Inflammatory macrophage treated with lipopolysaccharide for 4 hours (primary cell): ENCODE results near the gene GOLGA3.
A peak's percentile ranks its signal among the peaks of the same experiment; 100 is the strongest.
"Not testable (repeated sequence)": the region's sequence is repeated elsewhere in the genome, so short reads cannot be mapped to it uniquely, and the experiment has no call there.

Experiments used
- DNase-seq: peaks from one replicate; pipeline ENCODE4 v3.0.0-alpha.2; 2020

GOLGA3 gene

GRCh38 chr12:132828706-132829534 is at the start of gene GOLGA3:
TSS of gene GOLGA3 (minus strand) at chr12:132828869. CDS start at chr12:132822128, 6,741 bp downstream.
- DNase-seq: peak; percentile 95

GRCh38 chr12:132874620-132875019 is 46.0 kb upstream of the GOLGA3 start:
- not testable (repeated sequence) for DNase-seq

DNA sequence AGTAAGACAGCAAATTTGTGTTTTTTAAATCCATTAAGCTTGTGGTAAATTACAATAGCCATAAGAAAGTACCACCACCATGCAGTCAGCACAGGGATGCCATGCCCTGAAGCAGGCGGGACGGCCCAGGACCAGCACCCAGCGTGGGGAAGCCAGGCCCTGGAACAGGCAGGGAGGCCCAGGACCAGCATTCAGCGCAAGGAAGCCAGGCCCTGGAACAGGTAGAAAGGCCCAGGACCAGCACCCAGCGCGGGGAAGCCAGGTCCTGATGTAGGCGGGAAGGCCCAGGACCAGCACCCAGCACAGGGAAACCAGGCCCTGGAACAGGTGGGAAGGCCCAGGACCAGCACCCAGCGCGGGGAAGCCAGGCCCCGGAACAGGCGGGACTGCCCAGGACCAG is 45.5 kb upstream of the GOLGA3 start:
- no peak for DNase-seq

DNA sequence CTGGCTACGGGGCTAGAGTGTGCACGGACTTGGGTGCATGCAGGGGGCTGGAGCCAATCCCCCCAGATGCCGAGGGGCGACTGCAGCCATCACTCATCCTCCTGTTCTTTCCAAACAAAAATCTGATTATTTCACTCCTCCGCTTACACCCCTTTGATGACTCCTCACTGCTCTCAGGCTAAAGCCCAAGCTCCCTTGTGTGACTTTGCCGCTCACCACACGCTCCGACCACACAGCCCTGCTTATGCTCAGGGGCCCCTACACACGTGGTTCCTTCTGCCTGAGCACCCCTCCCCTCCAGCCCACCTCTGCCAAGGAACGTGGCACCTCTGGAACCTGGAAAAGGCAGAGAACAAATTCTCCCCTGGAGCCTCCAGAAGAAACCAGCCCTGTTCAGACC is 45.1 kb upstream of the GOLGA3 start:
- no peak for DNase-seq

DNA sequence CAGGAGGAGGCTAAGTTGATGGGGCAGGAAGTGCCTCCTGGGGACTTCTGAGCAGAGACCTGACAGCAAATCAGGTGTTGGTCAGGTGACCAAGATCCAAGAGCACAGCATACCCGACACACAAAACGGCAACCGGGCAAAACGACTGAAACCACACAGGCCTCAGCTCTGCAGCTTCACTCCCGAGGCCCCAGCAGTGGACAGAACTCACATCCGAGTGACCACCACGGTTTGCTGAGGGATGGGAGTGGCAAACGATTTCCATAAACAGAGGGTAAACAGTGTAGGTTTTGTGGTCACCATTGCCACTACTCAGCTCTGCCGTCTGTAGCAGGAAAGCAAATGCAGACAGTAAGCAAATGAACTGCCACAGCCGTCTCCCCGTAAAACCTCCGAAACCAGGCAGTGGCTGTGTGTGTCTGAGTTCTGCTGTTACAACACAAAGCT is 44.3 kb upstream of the GOLGA3 start:
- no peak for DNase-seq

DNA sequence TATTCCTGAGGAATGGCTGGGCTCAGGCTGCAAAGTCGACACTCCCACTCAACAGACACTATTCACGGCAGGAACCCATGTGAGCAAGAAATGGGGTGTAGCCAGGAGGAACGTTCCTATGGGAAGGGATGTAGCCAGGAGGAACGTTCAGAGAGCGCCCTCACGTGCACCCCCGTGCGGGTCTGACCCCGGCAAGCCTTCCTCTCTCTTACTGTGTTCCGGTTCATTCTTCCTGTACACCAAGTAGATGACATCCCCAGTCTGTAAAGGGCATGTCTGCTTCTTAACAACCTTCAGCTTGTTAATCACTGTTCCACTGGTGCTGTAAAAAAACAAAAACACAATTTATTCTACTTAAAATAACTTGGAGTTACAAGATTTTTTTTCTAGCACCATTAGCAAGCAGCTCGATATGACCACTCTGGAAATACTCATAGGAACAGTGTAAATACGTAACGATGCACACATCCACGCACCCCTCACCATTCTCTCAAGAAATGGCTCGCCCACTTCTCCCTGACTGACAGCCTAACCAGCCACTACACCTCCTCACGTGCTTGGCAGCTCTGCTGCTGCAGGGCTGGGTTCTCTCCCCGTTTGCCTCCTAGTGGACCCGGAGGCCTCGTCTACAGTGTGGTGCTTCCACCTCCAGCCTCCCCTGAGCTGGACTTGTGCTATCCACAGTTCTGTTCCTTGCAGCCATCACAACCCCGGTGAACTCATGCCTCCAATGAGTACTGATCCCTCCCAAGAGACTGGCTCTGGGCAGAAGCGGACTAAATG is 43.6 kb upstream of the GOLGA3 start:
- no peak for DNase-seq

- DNase-seq: no peak
Observed at GRCh38 chr12:132869551-132869950, 40.9 kb upstream of the GOLGA3 start.

GRCh38 chr12:132866251-132866828 is 37.7 kb upstream of the GOLGA3 start:
- DNase-seq: peak; percentile 22

GRCh38 chr12:132861558-132861957 is 32.9 kb upstream of the GOLGA3 start:
- DNase-seq: no peak

GRCh38 chr12:132858718-132859266 is 30.1 kb upstream of the GOLGA3 start:
- no peak for DNase-seq

- not testable (repeated sequence) for DNase-seq
Observed at GRCh38 chr12:132857019-132857418, 28.4 kb upstream of the GOLGA3 start.

GRCh38 chr12:132856581-132856980 is 27.9 kb upstream of the GOLGA3 start:
- no peak for DNase-seq

DNA sequence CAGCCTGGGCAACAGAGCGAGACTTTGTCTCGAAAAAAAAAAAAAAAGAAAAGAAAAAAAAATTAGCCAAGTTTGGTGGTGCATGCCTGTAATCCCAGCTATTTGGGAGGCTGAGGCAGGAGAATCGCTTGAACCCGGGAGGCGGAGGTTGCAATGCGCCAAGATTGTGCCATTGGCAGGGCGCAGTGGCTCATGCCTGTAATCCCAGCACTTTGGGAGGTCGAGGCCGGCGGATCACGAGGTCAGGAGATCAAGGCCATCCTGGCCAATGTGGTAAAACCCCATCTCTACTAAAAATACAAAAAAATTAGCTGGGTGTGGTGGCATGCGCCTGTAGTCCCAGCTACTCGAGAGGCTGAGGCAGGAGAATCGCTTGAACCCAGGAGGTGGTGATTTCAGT is 26.5 kb upstream of the GOLGA3 start:
- not testable (repeated sequence) for DNase-seq

- no peak for DNase-seq
Observed at GRCh38 chr12:132853285-132854092, 24.8 kb upstream of the GOLGA3 start.

GRCh38 chr12:132852496-132852895 is 23.8 kb upstream of the GOLGA3 start:
- no peak for DNase-seq

DNA sequence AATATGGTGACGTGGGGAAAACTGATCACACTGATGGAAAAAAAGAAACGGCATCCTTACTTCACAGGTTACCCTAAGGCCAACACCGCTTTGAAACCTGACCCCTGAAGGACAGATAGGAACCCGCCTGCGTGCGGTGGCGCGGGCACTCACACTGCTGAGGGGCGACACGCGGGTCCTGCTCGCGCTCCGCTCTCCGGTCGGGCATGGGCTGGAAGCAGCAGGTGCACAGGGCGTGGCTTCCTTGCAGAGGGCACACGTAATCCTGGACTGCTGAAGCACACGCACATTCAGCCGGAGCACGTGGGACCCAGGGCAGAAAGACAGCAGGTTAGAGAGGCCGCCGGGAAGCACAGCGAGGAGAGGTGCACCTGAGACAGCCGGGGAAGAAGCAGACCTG is 22.8 kb upstream of the GOLGA3 start:
- DNase-seq: no peak

DNA sequence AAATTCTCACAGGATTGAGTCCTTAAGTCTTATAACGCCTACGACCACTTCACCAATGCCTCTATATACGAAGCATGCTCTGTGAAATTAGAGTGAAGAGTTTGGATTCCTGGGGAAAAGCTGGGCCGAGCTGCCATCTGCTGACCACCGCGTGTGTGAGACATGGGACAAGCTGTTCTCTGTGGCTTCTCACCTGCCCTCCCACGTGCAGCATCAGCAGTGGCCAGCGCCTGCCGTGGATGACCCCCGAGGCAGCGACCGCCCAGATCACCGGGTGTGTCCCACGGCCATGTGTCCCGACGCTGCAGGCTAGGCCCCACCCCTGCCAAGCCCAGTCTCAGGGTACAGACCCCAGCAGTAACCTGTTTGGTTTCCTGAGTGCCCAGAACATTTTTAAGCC is 21.6 kb upstream of the GOLGA3 start:
- no peak for DNase-seq

GRCh38 chr12:132848521-132848920 is 19.9 kb upstream of the GOLGA3 start:
- no peak for DNase-seq

DNA sequence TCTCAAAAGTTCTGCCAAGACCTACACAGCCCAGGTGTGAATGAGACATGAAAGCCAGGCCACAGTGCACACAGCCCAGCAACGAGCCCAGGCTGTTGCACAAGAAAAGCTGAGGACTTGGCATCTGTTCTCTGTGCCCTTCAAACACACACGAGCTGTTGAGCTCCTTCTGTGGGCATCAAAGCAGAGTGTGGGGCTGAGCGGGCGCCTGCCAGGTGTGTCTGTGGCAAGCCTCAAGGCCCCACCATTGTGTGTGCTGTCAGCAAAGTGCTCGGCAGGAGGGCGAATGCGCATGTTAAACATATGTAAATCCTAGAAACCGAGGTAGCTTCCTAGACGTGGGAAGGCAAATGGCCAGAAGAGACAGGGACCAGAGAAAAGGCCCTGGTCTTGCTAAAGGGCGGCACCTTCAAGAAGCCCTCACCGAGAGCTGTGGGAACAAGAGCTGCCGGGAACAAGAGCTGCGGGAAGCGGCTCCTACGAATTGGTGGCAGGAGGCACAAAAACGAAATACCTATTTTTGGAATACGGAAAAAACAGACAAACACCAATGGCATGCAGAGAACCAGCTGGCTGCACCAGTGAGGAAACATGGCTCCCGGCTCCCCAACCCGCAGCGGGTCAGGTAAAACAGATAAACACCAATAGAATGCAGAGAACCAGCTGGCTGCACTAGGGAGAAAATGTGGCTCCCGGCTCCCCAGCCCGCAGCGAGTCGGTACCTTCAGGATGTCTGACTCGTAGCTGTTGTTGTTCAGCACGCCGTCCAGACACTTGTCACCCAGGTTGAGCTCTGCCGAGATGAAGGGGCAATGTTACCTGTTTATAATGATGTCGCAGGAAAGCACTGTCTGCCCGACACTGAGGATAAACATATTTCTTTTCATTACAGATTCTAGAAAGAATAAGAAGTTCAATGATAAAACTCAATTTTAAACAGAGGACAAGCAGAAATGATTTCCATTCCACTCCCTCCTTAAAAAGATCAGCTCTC is 19.0 kb upstream of the GOLGA3 start:
- no peak for DNase-seq

GRCh38 chr12:132844681-132845080 is 16.0 kb upstream of the GOLGA3 start:
- not testable (repeated sequence) for DNase-seq

GRCh38 chr12:132842449-132843045 is 13.9 kb upstream of the GOLGA3 start:
- no peak for DNase-seq
